HG03045 (cell line): ENCODE measurements around the gene IGF2BP3.
"Not testable (repeated sequence)": the region's sequence is repeated elsewhere in the genome, so short reads cannot be mapped to it uniquely, and the experiment has no call there.

ENCODE experiments used
- ATAC-seq: cut with Tn5 transposase; IDR thresholded peaks from one replicate; pipeline ENCODE4 v1.9.1; 2021; ENCODE audit warnings: mild to moderate bottlenecking, moderate library complexity; ENCODE audit not compliant: unreplicated experiment

The IGF2BP3 gene

GRCh38 chr7:23426876-23427275 lies 43.4 kb downstream of the IGF2BP3 start:
- no peak for ATAC-seq

GRCh38 chr7:23422909-23423308 lies 47.4 kb downstream of the IGF2BP3 start:
- ATAC-seq: no peak

GRCh38 chr7:23422384-23422783 lies 47.9 kb downstream of the IGF2BP3 start:
- no peak for ATAC-seq

- no peak for ATAC-seq
Measured at GRCh38 chr7:23419845-23420244, 50.4 kb downstream of the IGF2BP3 start.

- ATAC-seq: no peak
Measured at GRCh38 chr7:23419160-23419559, 51.1 kb downstream of the IGF2BP3 start.

- ATAC-seq: no peak
Measured at GRCh38 chr7:23418046-23418445, 52.2 kb downstream of the IGF2BP3 start.

- ATAC-seq: no peak
Measured at GRCh38 chr7:23415198-23415597, 55.1 kb downstream of the IGF2BP3 start.

DNA sequence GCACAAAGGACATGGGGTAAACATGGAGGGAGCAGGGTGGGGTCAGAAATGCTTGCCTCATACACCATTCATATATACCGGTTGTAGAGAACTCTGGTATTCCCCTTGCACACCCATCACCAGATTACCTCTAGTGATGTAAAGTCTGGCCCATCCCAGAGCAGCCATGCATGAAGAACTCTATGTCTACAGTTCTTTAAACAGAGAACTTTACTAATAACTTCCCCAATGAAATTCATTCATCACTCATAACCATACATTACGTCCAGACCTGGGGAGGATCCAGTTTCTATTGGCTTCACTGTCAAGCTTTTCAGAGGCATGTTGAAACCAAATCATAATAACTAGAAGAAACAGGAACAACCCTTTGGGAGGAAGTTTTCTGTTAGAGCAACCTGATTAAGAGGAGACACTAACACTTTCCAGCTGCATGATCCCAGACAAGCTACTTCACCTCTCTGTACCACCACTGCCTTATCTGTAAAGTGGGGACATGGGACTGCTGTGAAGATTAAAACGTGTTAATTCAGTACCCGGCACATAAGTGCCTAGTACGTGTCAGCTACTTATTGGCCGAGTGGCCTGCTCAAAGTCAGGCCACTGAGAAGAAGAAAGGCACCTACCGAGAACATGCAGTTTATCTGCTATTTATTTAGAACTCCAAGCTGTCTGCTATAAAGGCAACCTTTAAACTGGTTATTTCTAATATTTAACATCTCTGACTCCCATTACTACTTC lies 59.7 kb downstream of the IGF2BP3 start:
- ATAC-seq: peak; percentile 84

DNA sequence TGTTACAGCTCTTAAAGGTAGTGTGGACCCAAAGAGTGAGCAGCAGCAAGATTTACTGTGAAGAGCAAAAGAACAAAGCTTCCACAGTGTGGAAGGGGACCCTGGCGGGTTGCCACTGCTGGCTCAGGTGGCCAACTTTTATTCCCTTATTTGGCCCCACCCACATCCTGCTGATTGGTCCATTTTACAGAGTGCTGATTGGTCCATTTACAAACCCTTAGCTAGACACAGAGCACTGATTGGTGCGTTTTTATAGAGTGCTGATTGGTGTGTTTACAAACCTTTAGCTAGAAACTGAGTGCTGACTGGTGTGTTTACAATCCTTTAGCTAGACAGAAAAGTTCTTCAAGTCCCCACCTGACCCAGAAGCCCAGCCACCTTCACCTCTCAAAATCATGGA lies 63.7 kb downstream of the IGF2BP3 start:
- not testable (repeated sequence) for ATAC-seq

GRCh38 chr7:23405240-23405618 lies 65.1 kb downstream of the IGF2BP3 start:
- ATAC-seq: no peak

DNA sequence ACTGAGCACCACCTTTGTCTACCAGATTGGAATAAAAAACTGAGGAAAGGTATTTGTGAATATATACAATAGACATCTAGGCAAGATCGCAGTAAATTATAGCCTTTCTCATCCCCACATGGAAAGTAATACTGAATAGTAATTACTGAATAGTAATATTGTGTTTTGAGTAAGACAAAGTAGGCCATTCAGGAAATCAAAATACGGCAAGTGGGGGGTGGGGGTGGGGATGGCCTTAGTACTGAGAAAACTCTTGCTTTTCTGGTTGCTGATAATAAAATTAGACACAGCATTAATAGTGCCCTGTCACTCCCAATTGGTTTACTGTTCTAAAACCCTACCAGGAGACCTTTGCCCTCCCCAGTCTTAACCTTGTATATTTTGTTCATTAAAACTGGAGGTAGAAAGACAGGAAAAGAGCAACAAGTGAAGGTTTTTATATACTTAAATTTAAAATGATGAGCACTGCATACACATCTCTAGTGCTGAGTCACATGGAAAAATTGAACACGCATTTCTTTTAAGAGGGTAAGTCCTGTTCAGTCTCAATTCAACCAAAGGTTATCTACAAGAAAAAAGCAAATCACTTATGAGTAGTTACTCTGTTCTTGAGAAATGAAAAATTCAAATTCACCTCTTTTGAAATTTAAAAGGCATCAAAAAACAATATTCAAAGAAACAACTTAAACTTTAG lies 65.6 kb downstream of the IGF2BP3 start:
- no peak for ATAC-seq

DNA sequence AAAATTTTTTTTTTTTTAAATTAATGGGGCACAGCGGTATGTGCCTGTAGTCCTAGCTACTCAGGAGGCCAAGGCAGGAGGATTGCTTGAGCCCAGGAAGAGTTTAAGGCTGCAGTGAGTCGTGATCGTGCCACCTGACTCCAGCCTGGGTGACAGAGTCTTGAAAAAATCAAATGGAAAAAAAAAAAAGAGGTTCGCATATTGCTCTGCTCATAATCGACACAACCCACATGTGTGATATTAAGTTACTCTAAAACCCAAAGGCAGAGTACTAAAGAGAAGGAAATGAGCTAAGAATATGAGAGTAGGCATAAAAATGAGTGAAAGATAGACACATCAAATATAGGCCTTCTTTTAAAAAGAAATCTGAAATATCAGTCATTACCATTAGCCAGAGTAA lies 66.3 kb downstream of the IGF2BP3 start:
- no peak for ATAC-seq

DNA sequence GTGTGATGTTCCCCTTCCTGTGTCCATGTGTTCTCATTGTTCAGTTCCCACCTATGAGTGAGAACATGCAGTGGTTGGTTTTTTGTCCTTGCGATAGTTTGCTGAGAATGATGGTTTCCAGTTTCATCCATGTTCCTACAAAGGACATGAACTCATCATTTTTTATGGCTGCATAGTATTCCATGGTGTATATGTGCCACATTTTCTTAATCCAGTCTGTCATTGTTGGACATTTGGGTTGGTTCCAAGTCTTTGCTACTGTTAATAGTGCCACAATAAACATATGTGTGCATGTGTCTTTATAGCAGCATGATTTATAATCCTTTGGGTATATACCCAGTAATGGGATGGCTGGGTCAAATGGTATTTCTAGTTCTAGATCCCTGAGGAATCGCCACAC lies 72.2 kb downstream of the IGF2BP3 start:
- ATAC-seq: not testable (repeated sequence)

GRCh38 chr7:23397241-23397640 lies 73.0 kb downstream of the IGF2BP3 start:
- ATAC-seq: no peak

DNA sequence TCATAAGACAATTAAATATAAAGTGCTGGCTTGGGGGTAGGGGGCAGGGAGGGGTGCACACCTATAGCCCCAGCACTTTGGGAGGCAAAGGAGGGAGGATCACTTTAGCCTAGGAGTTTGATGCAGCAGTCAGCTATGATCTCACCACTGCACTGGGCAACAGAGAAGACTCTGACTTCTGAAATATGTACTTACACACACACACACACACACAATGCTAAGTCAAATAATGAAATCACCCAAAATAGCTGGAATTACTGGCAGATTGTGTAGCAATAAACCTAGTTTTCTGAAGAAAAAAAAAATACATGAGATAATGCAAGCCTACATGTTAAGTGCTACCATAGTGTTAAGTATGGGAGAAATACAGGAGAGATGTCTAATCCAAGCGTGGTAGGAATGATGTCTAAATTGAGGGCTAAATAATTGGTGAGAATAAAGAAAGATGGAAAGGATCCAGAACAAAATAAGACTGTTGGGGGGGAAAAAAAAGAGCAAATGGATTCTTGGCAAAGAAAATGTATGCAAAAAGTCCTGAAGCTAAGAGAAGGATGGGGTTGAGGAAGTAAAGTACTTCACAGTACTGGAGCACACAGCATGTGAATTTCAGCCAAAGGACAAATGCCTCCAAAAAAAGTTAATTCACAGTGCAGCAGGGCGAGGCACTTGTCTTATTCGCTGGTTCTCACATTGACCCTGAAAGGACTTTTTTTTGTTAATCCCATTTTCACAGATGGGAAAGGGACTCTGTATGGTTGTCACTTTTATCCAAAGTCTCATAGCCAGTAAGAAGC lies 73.9 kb downstream of the IGF2BP3 start:
- no peak for ATAC-seq

- ATAC-seq: no peak
Measured at GRCh38 chr7:23394488-23395171, 75.7 kb downstream of the IGF2BP3 start.

- no peak for ATAC-seq
Measured at GRCh38 chr7:23393636-23394035, 76.7 kb downstream of the IGF2BP3 start.

- no peak for ATAC-seq
Measured at GRCh38 chr7:23389701-23390100, 80.6 kb downstream of the IGF2BP3 start.

DNA sequence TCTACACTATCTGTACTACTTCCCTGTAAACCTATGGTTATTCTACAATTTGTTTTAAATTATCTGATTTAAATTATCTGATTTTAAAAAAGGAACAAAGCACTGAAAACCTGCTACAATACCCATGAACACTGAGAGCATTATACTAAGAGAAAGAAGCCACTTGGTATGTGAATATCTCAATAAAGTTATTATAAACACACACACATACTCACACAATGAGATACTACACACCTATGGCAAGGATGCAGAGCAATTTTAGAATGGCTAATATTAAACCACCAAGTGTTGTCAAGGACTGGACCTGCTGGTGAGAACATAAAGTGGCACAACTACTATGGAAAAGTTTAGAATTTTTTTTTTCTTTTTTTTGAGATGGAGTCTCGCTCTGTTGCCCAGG lies 82.7 kb downstream of the IGF2BP3 start:
- no peak for ATAC-seq

DNA sequence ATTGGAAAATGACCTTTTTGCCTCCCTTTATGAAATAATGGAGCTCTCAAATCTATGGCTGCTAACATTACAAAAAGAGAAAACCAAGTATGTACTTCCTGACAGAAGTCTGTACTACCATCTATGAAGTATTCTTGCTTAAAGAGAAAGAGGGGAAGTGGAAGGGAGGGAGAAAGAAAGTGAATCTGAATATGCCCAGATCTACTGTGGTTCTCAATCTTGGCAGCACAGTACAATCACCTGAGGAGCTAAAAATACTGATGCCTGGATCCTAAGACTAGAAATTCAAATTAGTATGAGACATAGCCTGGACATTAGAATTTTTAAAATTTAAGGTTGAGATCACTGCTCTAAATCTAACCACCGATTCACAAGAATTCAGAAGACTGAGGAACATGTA lies 85.2 kb downstream of the IGF2BP3 start:
- ATAC-seq: no peak

DNA sequence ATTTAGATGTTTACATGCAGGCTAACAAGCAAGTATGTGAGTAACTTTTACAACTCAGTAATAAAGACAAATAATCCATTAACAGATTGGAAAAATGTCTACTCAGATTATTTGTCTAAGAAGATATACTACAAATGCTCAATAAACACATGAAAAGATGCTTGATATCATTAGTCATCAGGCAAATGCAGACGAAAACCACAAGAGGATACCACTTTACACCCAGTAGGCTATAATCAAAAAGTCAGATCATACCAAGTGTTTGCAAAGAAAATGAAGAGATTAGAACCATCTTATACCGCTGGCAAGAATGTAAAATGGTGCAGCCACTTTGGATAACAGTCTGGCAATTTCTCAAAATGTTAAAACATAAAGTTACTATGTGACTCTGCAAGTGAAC lies 87.1 kb downstream of the IGF2BP3 start:
- no peak for ATAC-seq
